Measurements from ENCODE around the gene GGT6.

Gene GGT6

GRCh38 chr17:4573669-4574068 is 13.3 kb upstream of the GGT6 start:
- DNase-seq (ENCODE audit: low spot score): no peak

GRCh38 chr17:4573115-4573514 is 12.7 kb upstream of the GGT6 start:
- no peak for DNase-seq (ENCODE audit: low spot score)

DNA sequence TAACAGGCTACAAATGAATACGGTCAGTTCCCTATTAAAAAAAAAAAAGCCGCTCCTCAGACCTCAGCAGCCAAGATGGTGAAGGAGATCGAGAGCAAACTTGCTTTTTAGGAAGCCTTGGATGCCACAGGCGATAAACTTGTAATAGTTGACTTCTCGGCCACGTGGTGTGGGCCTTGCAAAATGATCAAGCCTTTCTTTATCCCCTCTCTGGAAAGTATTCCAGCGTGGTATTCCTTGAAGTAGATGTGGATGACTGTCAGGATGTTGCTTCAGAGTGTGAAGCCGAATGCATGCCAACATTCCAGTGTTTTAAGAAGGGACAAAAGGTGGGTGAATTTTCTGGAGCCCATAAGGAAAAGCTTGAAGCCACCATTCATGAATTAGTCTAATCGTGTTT is 11.8 kb upstream of the GGT6 start:
- DNase-seq (ENCODE audit: low spot score): no peak

DNA sequence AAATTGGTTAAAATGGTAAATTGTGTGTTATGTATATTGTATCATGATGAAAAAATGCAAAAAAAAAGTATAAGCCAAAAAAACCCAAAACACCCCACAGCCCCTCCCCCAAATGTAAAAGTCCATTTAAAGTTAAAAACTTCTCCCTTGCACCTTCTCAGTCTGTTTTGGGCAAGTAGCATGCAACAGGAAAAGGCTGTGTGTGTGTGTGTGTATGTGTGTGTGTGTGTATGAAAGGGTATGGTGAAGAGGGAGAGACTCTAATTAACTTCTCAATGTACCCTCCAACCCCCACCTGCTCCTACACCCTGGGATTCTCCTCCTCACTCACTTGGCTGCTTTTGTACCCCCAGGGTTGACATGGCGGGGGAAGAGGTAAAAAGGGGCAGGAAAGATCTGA is 9.2 kb upstream of the GGT6 start:
- no peak for DNase-seq (ENCODE audit: low spot score)

- DNase-seq (ENCODE audit: low spot score): peak; percentile 55
Observed at GRCh38 chr17:4566785-4567184, 6.4 kb upstream of the GGT6 start.

GRCh38 chr17:4565209-4566141 is 5.1 kb upstream of the GGT6 start:
- DNase-seq (ENCODE audit: low spot score): peak; percentile 69

DNA sequence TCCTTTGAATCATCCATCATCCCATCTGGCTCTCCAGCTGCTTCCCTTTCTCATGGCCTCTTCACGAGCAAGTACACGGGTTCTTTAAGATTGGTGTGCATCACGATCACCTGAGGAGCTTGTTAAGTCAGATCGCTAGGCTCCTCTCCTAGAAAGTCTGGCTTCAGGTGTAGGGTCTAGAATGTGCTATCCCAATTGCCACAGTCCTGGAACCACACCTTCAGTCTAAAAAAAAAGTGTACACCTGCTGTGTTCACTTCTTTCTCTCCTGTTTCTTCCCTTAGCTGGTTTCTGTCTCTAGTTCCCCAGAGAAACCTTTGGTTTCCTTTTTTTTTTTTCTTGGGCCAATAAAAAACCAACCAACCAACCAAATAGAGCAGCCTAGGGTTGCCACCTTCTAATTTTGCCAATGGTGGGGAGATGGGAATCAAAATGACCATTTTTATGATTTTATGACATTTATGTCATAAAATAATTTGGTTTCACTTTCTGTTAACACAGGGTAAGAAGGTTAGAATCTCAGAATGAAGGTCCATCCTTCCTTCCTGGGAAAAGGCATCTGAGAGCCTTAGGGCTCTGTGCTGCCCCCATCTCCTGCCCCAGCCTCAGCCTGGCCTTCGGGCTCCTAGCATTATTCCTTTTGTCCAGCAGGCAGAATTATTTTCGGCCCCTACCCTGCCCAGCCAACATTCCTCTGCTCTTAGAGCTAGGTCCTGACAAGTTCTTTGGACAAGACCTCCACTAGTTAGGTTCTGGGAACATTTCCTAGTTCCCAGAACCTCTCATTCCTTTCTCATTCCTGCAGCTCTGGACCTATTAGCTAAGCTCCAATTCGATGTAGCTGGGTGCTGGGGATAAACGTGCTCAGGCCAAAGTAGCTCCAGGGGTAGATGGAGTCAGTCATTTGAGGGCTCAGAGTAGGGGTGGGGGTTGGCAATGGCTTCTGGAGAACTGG is 1.9 kb upstream of the GGT6 start:
- no peak for DNase-seq (ENCODE audit: low spot score)

- DNase-seq (ENCODE audit: low spot score): no peak
Observed at GRCh38 chr17:4560837-4561256, 470 bp upstream of the GGT6 start.

DNA sequence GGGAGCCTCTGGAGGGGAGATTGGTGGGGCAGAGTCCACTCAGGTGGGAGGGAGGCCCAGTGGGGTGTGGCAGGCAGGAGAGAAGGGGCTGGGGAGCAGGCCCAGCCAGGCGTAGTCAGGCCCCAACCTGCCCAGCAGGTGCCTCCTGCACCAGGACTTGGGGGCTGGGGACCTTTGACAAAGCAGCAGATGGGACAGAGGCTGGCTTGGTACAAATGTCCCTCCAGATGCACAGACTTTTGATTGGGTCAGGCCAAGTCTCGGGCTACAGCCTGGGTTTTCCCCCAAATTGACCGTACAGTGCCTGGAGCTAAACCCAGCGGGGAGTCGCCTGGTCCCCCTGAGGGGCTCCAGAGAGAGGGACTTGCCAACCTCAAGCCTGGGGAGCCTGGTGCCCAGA is 411 bp downstream of the GGT6 start:
- no peak for DNase-seq (ENCODE audit: low spot score)

- DNase-seq (ENCODE audit: low spot score): no peak
Observed at GRCh38 chr17:4559139-4559791, 1.1 kb downstream of the GGT6 start.

DNA sequence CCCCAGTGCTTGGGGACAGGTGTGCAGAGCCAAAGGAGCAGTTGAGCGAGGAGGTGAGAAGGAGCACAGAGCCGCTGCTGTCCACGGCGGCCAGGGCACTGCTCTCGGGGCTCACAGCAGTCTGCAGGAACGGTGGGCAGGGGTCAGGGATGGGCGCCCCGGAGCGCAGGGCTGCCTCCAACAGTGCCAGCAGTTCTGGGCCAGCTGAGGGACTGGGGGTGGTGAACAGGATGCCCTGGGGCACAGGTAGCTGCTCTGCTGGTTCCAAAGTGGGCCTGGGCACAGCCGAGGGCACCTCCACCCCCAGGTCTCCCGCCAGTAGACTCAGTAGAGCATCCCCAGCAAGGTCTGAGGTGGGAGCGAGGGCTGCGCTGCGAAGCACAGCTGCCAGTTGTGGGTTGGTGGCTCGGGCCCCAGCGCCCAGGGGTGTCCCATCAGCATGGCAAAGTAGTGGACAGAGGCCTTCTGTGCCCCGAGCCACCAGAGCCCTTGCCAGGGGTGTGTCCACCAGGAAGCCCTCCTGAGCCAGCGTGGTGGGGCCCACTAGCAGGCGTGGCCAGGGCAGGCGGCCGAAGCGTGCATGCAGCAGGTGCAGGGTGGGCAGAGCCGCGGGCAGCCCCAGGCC is 1.9 kb downstream of the GGT6 start:
- no peak for DNase-seq (ENCODE audit: low spot score)

GRCh38 chr17:4557626-4558346 is 2.6 kb downstream of the GGT6 start:
- no peak for DNase-seq (ENCODE audit: low spot score)

DNA sequence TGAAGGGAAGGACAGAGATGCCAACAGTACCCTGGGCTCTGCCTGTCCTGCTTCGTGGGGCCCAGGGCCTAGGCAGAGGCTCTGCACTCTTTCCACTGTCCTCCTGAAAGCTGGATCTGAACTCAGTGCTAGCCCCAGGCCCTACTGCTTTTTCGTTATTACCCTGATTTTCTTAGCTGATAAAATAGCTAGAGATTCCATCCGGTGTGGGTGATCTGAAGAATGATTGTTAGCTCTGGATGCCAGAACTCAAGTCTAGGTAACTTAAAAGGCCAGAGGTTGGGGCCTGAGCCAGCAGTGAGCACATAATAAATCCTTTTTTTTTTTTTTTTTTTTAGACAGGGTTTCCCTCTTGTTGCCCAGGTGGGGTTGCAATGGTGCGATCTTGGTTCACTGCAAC is 3.4 kb downstream of the GGT6 start:
- no peak for DNase-seq (ENCODE audit: low spot score)

DNA sequence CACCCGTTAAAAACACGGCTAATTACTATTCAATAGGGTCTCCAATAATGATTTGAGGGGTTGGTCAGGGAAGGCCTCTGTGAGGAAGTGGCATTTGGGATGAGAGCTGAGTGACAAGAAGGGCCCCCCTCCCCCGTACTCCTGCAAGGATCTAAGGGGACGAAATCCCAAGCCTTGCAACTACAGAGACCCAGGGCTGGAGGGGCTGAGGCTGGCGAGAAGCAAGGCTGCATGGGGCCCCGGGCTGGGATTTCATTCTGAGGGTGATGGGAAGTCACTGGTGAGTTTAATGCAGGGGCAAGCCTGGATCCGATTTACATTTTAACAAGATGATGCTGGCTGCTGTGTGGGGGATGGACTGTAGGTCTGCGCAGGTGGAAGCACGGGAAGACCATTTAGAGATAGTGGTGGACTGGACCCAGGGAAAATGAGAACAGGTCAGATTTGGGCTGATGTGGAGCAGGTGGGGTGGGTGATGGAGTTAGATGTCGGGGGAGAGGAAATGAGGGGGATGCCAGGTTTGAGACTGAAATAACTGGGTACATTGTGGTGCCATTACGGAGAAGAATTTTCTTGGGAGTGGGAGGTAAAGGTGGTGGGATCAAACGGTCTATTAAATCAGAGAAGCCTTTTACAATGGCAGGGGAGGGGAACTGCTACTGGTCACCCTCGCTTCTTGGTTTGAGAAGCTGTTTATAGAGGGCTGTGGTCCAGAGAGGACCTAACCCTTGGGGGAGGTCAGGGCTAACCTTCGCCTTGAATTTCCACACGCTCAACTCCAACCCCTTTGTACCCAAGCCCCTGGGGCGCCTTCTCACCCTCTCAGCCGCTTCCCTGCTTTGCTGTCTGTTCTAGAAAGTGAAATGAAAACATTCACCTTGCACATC is 4.3 kb downstream of the GGT6 start:
- DNase-seq (ENCODE audit: low spot score): no peak

GRCh38 chr17:4554997-4555799 is 5.2 kb downstream of the GGT6 start, which contains the start of gene MYBBP1A:
Gene MYBBP1A, minus strand, starts transcription at chr17:4555384. Its CDS starts 60 bp downstream, at chr17:4555324.
- DNase-seq (ENCODE audit: low spot score): peak; percentile 94

DNA sequence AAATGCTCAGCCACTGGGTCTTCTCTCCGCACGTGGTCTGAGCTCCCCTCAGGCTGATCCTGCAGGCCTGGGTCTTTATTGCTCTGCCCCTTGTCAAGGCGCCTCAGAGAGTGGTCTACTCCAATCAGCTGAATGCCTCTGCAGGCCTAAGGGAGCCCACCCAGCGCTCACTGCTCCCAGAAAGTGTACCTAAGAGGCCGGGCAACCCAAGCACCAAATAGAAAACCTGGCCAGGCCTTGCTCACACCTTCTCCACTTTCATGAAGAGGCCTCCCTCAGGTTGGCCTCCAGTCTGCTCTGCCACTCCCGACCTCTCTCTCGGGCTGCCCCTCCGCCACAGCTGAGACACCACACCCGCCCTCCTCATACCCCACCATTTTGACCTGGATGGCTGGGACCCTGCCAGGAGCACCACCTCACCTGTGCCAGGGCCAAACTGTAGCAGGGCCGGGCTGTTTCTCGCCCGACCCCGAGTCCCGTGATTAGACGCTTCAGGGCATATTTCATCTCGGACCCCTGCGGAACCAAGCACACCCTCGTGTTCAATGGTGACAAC is 5.9 kb downstream of the GGT6 start:
- DNase-seq (ENCODE audit: low spot score): no peak

DNA sequence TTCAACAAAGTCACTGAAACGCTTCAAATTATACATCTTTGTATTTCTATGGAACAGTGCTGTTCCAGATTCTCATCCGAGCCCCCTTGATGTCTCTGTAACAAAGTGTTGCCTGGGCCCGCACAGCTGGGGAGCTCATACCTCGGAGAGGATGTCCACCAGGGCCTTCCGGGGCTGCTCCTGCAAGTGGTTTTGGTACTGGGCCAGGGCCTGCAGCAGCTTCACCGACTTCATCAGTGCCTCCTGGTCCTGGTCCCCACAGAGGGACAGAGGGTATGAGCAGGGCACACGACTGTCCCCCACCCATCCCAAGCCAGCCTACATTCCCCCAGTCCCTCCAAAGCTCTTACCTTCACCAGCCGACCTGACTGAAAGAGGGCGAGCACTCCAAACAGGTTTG is 6.7 kb downstream of the GGT6 start:
- no peak for DNase-seq (ENCODE audit: low spot score)

DNA sequence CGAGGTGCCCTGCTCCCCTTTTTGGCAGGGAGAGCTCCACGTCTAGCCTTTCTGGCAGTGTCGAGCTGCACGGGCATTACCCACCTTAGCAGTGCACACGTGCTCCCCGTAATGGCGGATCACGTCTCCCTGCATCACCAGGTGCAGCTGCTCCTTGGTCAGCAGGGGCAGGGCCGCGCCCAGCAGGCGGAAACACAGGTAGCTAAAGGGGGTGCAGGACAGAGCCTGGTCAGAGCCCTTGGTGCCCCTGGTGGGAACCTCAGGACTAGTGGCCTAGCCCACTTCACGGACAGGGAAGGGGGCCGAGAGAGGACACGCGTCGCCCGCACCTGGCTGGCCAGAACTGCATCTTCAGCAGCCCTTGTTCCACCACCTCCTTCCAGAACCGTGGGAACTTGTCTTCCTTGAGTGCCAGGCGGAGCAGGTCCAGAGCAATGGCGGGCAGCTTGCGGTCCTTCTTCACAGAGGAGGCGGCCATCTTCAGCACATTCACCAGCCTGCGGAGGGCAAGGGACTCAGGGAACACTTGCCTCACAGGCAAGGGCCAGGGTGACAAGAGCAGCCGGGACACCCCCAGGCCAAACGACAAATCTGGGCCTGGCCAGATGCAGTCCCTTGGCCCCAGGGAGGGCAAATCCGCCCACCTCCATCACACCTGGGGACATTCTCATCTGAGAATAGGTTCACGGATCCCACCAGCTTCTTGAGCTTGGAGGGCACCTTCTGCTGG is 8.4 kb downstream of the GGT6 start:
- DNase-seq (ENCODE audit: low spot score): no peak

Data from hematopoietic multipotent progenitor cell treated with erythropoietin and hydrocortisone succinate and interleukin-3 and kit ligand, for 15 days (in vitro differentiated cells).